Gastroesophageal sphincter (tissue), 4 donors: ENCODE measurements around the gene DPEP2. TPM values are rescaled to one million over a fixed set of nuclear protein-coding genes. Genes with fewer than 3 reads are reported as not detected.

Source experiments
- ATAC-seq: fragments of 150-250 bp; one replicate; pipeline ENCODE4 v1.9.1; 2016; ENCODE audit warnings: mild to moderate bottlenecking, moderate library complexity
- H3K27ac ChIP-seq, 4 donors: fragments of 200-600 bp; sonication (generic) in 3 of 4; 1 replicate in 3 of 4; 2 replicates in 1 of 4; pipeline ENCODE4 v1.5.1; 2016 to 2019
- H3K27me3 ChIP-seq: fragments of 200-600 bp; sonication (generic); one replicate; pipeline ENCODE4 v1.5.1; 2019
- H3K36me3 ChIP-seq, 2 donors: fragments of 200-600 bp; sonication (generic); one replicate each; pipeline ENCODE4 v1.5.1; 2019; ENCODE audit warnings: control low read depth in 1 of 2
- H3K4me1 ChIP-seq, 3 donors: fragments of 200-600 bp; sonication (generic); 1 replicate in 2 of 3; 2 replicates in 1 of 3; pipeline ENCODE4 v1.5.1; 2016 to 2019; ENCODE audit warnings: control low read depth in 2 of 3
- H3K4me3 ChIP-seq, 2 donors: fragments of 200-600 bp; sonication (generic); one replicate each; pipeline ENCODE4 v1.5.1; 2019; ENCODE audit warnings: mild to moderate bottlenecking in 1 of 2, moderate library complexity in 1 of 2
- H3K9me3 ChIP-seq, 3 donors: fragments of 200-600 bp; sonication (generic); one replicate each; pipeline ENCODE4 v1.5.1; 2017 to 2019; ENCODE audit warnings: control low read depth in 2 of 3
- CTCF ChIP-seq, 4 experiments: fragments of 200-600 bp in 2 of 4; fragments of 450-650 bp in 2 of 4; sonication (generic) in 1 of 4; IDR thresholded peaks; one replicate each; pipeline ENCODE4 v1.5.1; 2017 to 2019; ENCODE audit warnings: antibody characterized with exemption in 4 of 4, mild to moderate bottlenecking in 2 of 4, moderate library complexity in 2 of 4
- EP300 ChIP-seq: sonication (generic); formaldehyde crosslinking; IDR thresholded peaks from one replicate; pipeline ENCODE4 v1.6.1; 2017; ENCODE audit warnings: antibody characterized with exemption, mild to moderate bottlenecking
- POLR2A ChIP-seq, 2 donors: fragments of 450-650 bp; IDR thresholded peaks; one replicate each; pipeline ENCODE4 v1.6.1; 2017; ENCODE audit warnings: antibody characterized with exemption in 2 of 2, mild to moderate bottlenecking in 2 of 2, moderate library complexity in 1 of 2
- POLR2AphosphoS5 ChIP-seq: sonication (generic); formaldehyde crosslinking; IDR thresholded peaks from one replicate; pipeline ENCODE4 v1.6.1; 2017; ENCODE audit warnings: antibody characterized with exemption
- WGBS, 2 donors: methylation state at CpG; one replicate each; pipeline ENCODE4 v1.1.5; 2018; ENCODE audit warnings: low coverage in 1 of 2; 5-methylcytosine and 5-hydroxymethylcytosine counted together
- total RNA-seq, 4 donors: library from RNA; depleted of rRNA; stranded (reverse); fragments of >200 nt; gene quantifications; one replicate each; pipeline ENCODE4 v1.1.0, GENCODE V29; 2016

The DPEP2 gene
- total RNA-seq, 4 donors from 2014 or later = 1.0 to 3.0 (median 1.8) TPM

GRCh38 chr16:67993207-67994039, 5.9 kb downstream of the DPEP2 start:
- Histone ChIP-seq H3K27me3 (no peaks in the 10 kb centered on the region), H3K4me3 (peak overlapping the region; percentile 4 to 40), H3K27ac (peak overlapping the region in 3 of 4 donors; percentile 53 to 78 (median 70)), H3K4me1 (peaks cover 0 to 17% (median 10%) of the 10 kb centered on the region in 3 donors), H3K9me3 (no peaks in the 10 kb centered on the region), H3K36me3 (no peaks in the 10 kb centered on the region)
- peak in 1 of 2 donors; percentile 24 for TF ChIP-seq POLR2A (IDR thresholded peaks at IDR 0.05)
- TF ChIP-seq CTCF (IDR thresholded peaks at IDR 0.05) = peak in 3 of 4 experiments; percentile 96 to 99 (median 98)
- TF ChIP-seq POLR2AphosphoS5 = no peak
- no peak for TF ChIP-seq EP300
- 0 to 40% methylated on average over 1 to 17 of the region's 39 CpGs for WGBS, 2 donors
- peak; percentile 89 for ATAC-seq

GRCh38 chr16:67992661-67993206, 6.5 kb downstream of the DPEP2 start:
- WGBS, 2 donors = 75 to 83% methylated on average over 2 of the region's 20 CpGs
- Histone ChIP-seq H3K27ac (peak overlapping the region in 3 of 4 donors; percentile 53 to 78 (median 70)), H3K27me3 (no peaks in the 10 kb centered on the region), H3K9me3 (no peaks in the 10 kb centered on the region), H3K36me3 (no peaks in the 10 kb centered on the region), H3K4me1 (peaks cover 0 to 17% (median 10%) of the 10 kb centered on the region in 3 donors), H3K4me3 (no peak overlapping the region)
- no peak for TF ChIP-seq POLR2AphosphoS5
- no peak for TF ChIP-seq POLR2A (IDR thresholded peaks at IDR 0.05)
- TF ChIP-seq EP300 = no peak
- TF ChIP-seq CTCF (IDR thresholded peaks at IDR 0.05) = no peak
- ATAC-seq = no peak

- ATAC-seq = no peak
- Histone ChIP-seq H3K27me3 (no peaks in the 10 kb centered on the region), H3K4me1 (peaks cover 0 to 24% (median 10%) of the 10 kb centered on the region in 3 donors), H3K27ac (no peak overlapping the region), H3K9me3 (no peaks in the 10 kb centered on the region), H3K4me3 (no peak overlapping the region), H3K36me3 (no peaks in the 10 kb centered on the region)
- 32 to 89% methylated on average over 1 to 3 of the region's 6 CpGs for WGBS, 2 donors
- no peak for TF ChIP-seq POLR2AphosphoS5
- no peak for TF ChIP-seq CTCF (IDR thresholded peaks at IDR 0.05)
- no peak for TF ChIP-seq POLR2A (IDR thresholded peaks at IDR 0.05)
- no peak for TF ChIP-seq EP300
These were observed 9.3 kb downstream of the DPEP2 start for GRCh38 chr16:67990018-67990386.

- WGBS, 2 donors = 83% methylated on average over 3 of the region's 8 CpGs; no CpG with 5 or more reads in 1 of the 2 donors
- Histone ChIP-seq H3K9me3 (no peaks in the 10 kb centered on the region), H3K4me1 (peaks cover 0 to 29% (median 10%) of the 10 kb centered on the region in 3 donors), H3K27ac (no peak overlapping the region), H3K4me3 (no peak overlapping the region), H3K27me3 (no peaks in the 10 kb centered on the region), H3K36me3 (no peaks in the 10 kb centered on the region)
- TF ChIP-seq EP300 = no peak
- no peak for TF ChIP-seq POLR2AphosphoS5
- no peak for TF ChIP-seq CTCF (IDR thresholded peaks at IDR 0.05)
- TF ChIP-seq POLR2A (IDR thresholded peaks at IDR 0.05) = no peak
- no peak for ATAC-seq
These were observed 9.8 kb downstream of the DPEP2 start for GRCh38 chr16:67989322-67990017.
